ENCODE results near the gene AARS1.
"Not testable (repeated sequence)": the region's sequence is repeated elsewhere in the genome, so short reads cannot be mapped to it uniquely, and the experiment has no call there.

DNA sequence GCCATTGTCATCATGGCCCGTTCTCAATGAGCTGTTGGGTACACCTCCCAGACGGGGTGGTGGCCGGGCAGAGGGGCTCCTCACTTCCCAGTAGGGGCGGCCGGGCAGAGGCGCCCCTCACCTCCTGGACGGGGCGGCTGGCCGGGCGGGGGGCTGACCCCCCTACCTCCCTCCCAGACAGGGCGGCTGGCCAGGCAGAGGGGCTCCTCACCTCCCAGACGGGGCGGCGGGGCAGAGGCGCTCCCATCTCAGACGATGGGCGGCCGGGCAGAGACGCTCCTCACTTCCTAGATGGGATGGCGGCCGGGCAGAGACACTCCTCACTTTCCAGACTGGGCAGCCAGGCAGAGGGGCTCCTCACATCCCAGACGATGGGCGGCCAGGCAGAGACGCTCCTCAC, 64.7 kb downstream of the AARS1 start:
- TF ChIP-seq, protein P1, sequence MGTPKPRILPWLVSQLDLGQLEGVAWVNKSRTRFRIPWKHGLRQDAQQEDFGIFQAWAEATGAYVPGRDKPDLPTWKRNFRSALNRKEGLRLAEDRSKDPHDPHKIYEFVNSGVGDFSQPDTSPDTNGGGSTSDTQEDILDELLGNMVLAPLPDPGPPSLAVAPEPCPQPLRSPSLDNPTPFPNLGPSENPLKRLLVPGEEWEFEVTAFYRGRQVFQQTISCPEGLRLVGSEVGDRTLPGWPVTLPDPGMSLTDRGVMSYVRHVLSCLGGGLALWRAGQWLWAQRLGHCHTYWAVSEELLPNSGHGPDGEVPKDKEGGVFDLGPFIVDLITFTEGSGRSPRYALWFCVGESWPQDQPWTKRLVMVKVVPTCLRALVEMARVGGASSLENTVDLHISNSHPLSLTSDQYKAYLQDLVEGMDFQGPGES (IDR thresholded peaks at IDR 0.05; ENCODE audit: low read depth, low read length) = not testable (repeated sequence)
- not testable (repeated sequence) for TF ChIP-seq GABPA (IDR thresholded peaks at IDR 0.05; ENCODE audit: low read depth); RAD21 (IDR thresholded peaks at IDR 0.05; ENCODE audit: low read length); FOXJ3 (CRISPR knock-in tag; IDR thresholded peaks at IDR 0.05); POLR2AphosphoS5 (IDR thresholded peaks at IDR 0.05; ENCODE audit: low read depth, low read length); NRF1 (IDR thresholded peaks at IDR 0.05; ENCODE audit: low read depth, low read length); EZH2phosphoT487 (IDR thresholded peaks at IDR 0.05; ENCODE audit: borderline replicate concordance, low read depth); MXI1 (IDR thresholded peaks at IDR 0.05; ENCODE audit: low read depth, low read length); SMC3 (IDR thresholded peaks at IDR 0.05; ENCODE audit: low read depth, low read length); EP300 (IDR thresholded peaks at IDR 0.05; ENCODE audit: borderline replicate concordance in 1 of 2, low read depth in 1 of 2, low read length in 1 of 2); JUND (IDR thresholded peaks at IDR 0.05)
- TF ChIP-seq, protein P2, sequence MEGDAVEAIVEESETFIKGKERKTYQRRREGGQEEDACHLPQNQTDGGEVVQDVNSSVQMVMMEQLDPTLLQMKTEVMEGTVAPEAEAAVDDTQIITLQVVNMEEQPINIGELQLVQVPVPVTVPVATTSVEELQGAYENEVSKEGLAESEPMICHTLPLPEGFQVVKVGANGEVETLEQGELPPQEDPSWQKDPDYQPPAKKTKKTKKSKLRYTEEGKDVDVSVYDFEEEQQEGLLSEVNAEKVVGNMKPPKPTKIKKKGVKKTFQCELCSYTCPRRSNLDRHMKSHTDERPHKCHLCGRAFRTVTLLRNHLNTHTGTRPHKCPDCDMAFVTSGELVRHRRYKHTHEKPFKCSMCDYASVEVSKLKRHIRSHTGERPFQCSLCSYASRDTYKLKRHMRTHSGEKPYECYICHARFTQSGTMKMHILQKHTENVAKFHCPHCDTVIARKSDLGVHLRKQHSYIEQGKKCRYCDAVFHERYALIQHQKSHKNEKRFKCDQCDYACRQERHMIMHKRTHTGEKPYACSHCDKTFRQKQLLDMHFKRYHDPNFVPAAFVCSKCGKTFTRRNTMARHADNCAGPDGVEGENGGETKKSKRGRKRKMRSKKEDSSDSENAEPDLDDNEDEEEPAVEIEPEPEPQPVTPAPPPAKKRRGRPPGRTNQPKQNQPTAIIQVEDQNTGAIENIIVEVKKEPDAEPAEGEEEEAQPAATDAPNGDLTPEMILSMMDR (IDR thresholded peaks at IDR 0.05) = not testable (repeated sequence)
- TF ChIP-seq, protein P3, sequence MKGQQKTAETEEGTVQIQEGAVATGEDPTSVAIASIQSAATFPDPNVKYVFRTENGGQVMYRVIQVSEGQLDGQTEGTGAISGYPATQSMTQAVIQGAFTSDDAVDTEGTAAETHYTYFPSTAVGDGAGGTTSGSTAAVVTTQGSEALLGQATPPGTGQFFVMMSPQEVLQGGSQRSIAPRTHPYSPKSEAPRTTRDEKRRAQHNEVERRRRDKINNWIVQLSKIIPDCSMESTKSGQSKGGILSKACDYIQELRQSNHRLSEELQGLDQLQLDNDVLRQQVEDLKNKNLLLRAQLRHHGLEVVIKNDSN (IDR thresholded peaks at IDR 0.05; ENCODE audit: borderline replicate concordance, low read depth) = not testable (repeated sequence)

Measured in SK-N-SH (cell line).